HEK293T (cell line): ENCODE results near the gene TTC22.

Source experiments
- BHLHE40 ChIP-seq: fragments of 450-650 bp; IDR thresholded peaks from 2 replicates; pipeline ENCODE4 v1.6.1; 2016; ENCODE audit warnings: mild to moderate bottlenecking, moderate library complexity, borderline replicate concordance
- CTBP1 ChIP-seq: fragments of 450-650 bp; IDR thresholded peaks from 2 replicates; pipeline ENCODE4 v1.6.1; 2016; ENCODE audit warnings: borderline replicate concordance
- ELF4 ChIP-seq: fragments of 450-650 bp; IDR thresholded peaks from 2 replicates; pipeline ENCODE4 v1.6.1; 2017; ENCODE audit warnings: antibody characterized with exemption
- FOXA1 ChIP-seq: fragments of 450-650 bp; IDR thresholded peaks from 2 replicates; pipeline ENCODE4 v1.6.1; 2016; ENCODE audit warnings: mild to moderate bottlenecking
- FOXK2 ChIP-seq: fragments of 450-650 bp; IDR thresholded peaks from 2 replicates; pipeline ENCODE4 v1.6.1; 2016; ENCODE audit warnings: mild to moderate bottlenecking
- FOXM1 ChIP-seq: fragments of 450-650 bp; IDR thresholded peaks from 2 replicates; pipeline ENCODE4 v1.6.1; 2017; ENCODE audit warnings: mild to moderate bottlenecking, borderline replicate concordance
- HDGF ChIP-seq: fragments of 450-650 bp; IDR thresholded peaks from 2 replicates; pipeline ENCODE4 v1.6.1; 2017; ENCODE audit warnings: antibody characterized with exemption, borderline replicate concordance
- NFRKB ChIP-seq: fragments of 450-650 bp; IDR thresholded peaks from 2 replicates; pipeline ENCODE4 v1.6.1; 2016; ENCODE audit warnings: mild to moderate bottlenecking, moderate library complexity
- PKNOX1 ChIP-seq: fragments of 450-650 bp; IDR thresholded peaks from 2 replicates; pipeline ENCODE4 v1.6.1; 2016
- SP1 ChIP-seq: fragments of 450-650 bp; IDR thresholded peaks from 2 replicates; pipeline ENCODE4 v1.6.1; 2017
- SUZ12 ChIP-seq: fragments of 450-650 bp; IDR thresholded peaks from 2 replicates; pipeline ENCODE4 v1.6.1; 2016; ENCODE audit warnings: mild to moderate bottlenecking
- TARDBP ChIP-seq: fragments of 450-650 bp; IDR thresholded peaks from 2 replicates; pipeline ENCODE4 v1.6.1; 2016
- ZNF384 ChIP-seq: fragments of 450-650 bp; IDR thresholded peaks from 2 replicates; pipeline ENCODE4 v1.6.1; 2016

GRCh38 chr1:54808443-54809207 lies 7.5 kb upstream of the TTC22 start:
- TF ChIP-seq SUZ12 (no peak), FOXM1 (no peak), BHLHE40 (no peak), FOXA1 (no peak), NFRKB (no peak), TARDBP (no peak), SP1 (no peak), ELF4 (no peak), PKNOX1 (no peak), CTBP1 (no peak), FOXK2 (no peak), HDGF (no peak), ZNF384 (no peak)
